HL-60 (cell line): Measurements from ENCODE around the gene EFR3B.

Experiments
- TF ChIP-seq, protein P1 (sequence below): IDR thresholded peaks from one replicate; pipeline ENCODE4 v1.5.1; 2011; ENCODE audit warnings: low read length, control low read depth, inconsistent platforms; ENCODE audit not compliant: insufficient read depth
- TF ChIP-seq, protein P2 (sequence below): IDR thresholded peaks from 2 replicates; pipeline ENCODE4 v1.6.1; 2012; ENCODE audit warnings: low read depth; ENCODE audit not compliant: insufficient replicate concordance

GRCh38 chr2:25021791-25022362 is 20.0 kb upstream of the EFR3B start:
- TF ChIP-seq, protein P1, sequence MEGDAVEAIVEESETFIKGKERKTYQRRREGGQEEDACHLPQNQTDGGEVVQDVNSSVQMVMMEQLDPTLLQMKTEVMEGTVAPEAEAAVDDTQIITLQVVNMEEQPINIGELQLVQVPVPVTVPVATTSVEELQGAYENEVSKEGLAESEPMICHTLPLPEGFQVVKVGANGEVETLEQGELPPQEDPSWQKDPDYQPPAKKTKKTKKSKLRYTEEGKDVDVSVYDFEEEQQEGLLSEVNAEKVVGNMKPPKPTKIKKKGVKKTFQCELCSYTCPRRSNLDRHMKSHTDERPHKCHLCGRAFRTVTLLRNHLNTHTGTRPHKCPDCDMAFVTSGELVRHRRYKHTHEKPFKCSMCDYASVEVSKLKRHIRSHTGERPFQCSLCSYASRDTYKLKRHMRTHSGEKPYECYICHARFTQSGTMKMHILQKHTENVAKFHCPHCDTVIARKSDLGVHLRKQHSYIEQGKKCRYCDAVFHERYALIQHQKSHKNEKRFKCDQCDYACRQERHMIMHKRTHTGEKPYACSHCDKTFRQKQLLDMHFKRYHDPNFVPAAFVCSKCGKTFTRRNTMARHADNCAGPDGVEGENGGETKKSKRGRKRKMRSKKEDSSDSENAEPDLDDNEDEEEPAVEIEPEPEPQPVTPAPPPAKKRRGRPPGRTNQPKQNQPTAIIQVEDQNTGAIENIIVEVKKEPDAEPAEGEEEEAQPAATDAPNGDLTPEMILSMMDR, result no peak
- TF ChIP-seq, protein P2, sequence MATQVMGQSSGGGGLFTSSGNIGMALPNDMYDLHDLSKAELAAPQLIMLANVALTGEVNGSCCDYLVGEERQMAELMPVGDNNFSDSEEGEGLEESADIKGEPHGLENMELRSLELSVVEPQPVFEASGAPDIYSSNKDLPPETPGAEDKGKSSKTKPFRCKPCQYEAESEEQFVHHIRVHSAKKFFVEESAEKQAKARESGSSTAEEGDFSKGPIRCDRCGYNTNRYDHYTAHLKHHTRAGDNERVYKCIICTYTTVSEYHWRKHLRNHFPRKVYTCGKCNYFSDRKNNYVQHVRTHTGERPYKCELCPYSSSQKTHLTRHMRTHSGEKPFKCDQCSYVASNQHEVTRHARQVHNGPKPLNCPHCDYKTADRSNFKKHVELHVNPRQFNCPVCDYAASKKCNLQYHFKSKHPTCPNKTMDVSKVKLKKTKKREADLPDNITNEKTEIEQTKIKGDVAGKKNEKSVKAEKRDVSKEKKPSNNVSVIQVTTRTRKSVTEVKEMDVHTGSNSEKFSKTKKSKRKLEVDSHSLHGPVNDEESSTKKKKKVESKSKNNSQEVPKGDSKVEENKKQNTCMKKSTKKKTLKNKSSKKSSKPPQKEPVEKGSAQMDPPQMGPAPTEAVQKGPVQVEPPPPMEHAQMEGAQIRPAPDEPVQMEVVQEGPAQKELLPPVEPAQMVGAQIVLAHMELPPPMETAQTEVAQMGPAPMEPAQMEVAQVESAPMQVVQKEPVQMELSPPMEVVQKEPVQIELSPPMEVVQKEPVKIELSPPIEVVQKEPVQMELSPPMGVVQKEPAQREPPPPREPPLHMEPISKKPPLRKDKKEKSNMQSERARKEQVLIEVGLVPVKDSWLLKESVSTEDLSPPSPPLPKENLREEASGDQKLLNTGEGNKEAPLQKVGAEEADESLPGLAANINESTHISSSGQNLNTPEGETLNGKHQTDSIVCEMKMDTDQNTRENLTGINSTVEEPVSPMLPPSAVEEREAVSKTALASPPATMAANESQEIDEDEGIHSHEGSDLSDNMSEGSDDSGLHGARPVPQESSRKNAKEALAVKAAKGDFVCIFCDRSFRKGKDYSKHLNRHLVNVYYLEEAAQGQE, result no peak
